Uterus (tissue), 4 donors: Measurements from ENCODE around the gene PSEN2. TPM values are rescaled to one million over a fixed set of nuclear protein-coding genes. Genes with fewer than 3 reads are reported as not detected.

Experiments
- DNase-seq, 2 donors: peaks; one replicate each; pipeline ENCODE4 v3.0.0-alpha.2; 2019 to 2020
- H3K27ac ChIP-seq, 2 donors: fragments of 200-600 bp; sonication (generic); 1 replicate in 1 of 2; 2 replicates in 1 of 2; pipeline ENCODE4 v1.5.1; 2016 to 2018
- H3K27me3 ChIP-seq, 2 donors: fragments of 200-600 bp; sonication (generic); one replicate each; pipeline ENCODE4 v1.5.1; 2018 to 2019; ENCODE audit warnings: control low read depth in 1 of 2
- H3K36me3 ChIP-seq, 2 donors: fragments of 200-600 bp; sonication (generic); one replicate each; pipeline ENCODE4 v1.5.1; 2019; ENCODE audit warnings: control low read depth in 1 of 2
- H3K4me1 ChIP-seq, 2 donors: fragments of 200-600 bp; sonication (generic); one replicate each; pipeline ENCODE4 v1.5.1; 2018 to 2019; ENCODE audit warnings: control low read depth in 1 of 2
- H3K4me3 ChIP-seq, 2 donors: fragments of 200-600 bp; sonication (generic); 1 replicate in 1 of 2; 2 replicates in 1 of 2; pipeline ENCODE4 v1.5.1; 2018 to 2019; ENCODE audit warnings: mild to moderate bottlenecking in 1 of 2
- H3K9me3 ChIP-seq, 2 donors: fragments of 200-600 bp; sonication (generic); one replicate each; pipeline ENCODE4 v1.5.1; 2019; ENCODE audit warnings: control low read depth in 1 of 2
- CTCF ChIP-seq, 4 experiments: fragments of 200-600 bp in 2 of 4; fragments of 450-650 bp in 2 of 4; sonication (generic) in 2 of 4; IDR thresholded peaks; one replicate each; pipeline ENCODE4 v1.5.1; 2016 to 2019; ENCODE audit warnings: antibody characterized with exemption in 4 of 4, mild to moderate bottlenecking in 2 of 4, moderate library complexity in 1 of 4
- POLR2A ChIP-seq, 2 donors: fragments of 450-650 bp; IDR thresholded peaks; one replicate each; pipeline ENCODE4 v1.6.1; 2016; ENCODE audit warnings: antibody characterized with exemption in 2 of 2, mild to moderate bottlenecking in 1 of 2, moderate library complexity in 1 of 2
- intact Hi-C: fragments of 100-400 bp; cut with DNase I; formaldehyde crosslinking; loops from one replicate; pipeline ENCODE4 v1.15.1; 2023; ENCODE audit warnings: low total_unique reads
- total RNA-seq, 4 donors: library from RNA; depleted of rRNA in 3 of 4; stranded (reverse); fragments of >200 nt in 3 of 4; gene quantifications; one replicate each; pipeline versions ENCODE4 v1.1.0 to v1.2.4, GENCODE V29; 2014 to 2023
- donor health status: DM: yes; HTN: yes; CAD: no.

Gene PSEN2
- total RNA-seq, 4 donors from 2014 or later: 12.8 to 80.9 (median 31.3) TPM

GRCh38 chr1:226825037-226825745 lies 45.2 kb upstream of the PSEN2 start:
- Histone ChIP-seq H3K36me3 (no peaks in the 10 kb centered on the region), H3K4me1 (peaks cover 9 to 15% of the 10 kb centered on the region in 2 donors), H3K27ac (peak overlapping the region in 1 of 2 donors; percentile 8), H3K4me3 (no peak overlapping the region), H3K9me3 (no peaks in the 10 kb centered on the region), H3K27me3 (no peaks in the 10 kb centered on the region)
- TF ChIP-seq POLR2A (IDR thresholded peaks at IDR 0.05) (no peak), CTCF (IDR thresholded peaks at IDR 0.05) (no peak)
- DNase-seq: peak in 1 of 2 donors; percentile 15
- intact Hi-C loops: no loop called here

GRCh38 chr1:226825746-226826100 lies 44.7 kb upstream of the PSEN2 start:
- peak overlapping the region in 1 of 2 donors; percentile 33 for H3K27ac ChIP-seq
- H3K9me3 ChIP-seq: no peaks in the 10 kb centered on the region
- H3K4me1 ChIP-seq: peaks cover 9 to 15% of the 10 kb centered on the region in 2 donors
- peak in 1 of 2 donors; percentile 21 for DNase-seq
- H3K4me3 ChIP-seq: no peak overlapping the region
- intact Hi-C loops: no loop called here
- H3K27me3 ChIP-seq: no peaks in the 10 kb centered on the region
- no peaks in the 10 kb centered on the region for H3K36me3 ChIP-seq
- TF ChIP-seq POLR2A (IDR thresholded peaks at IDR 0.05): no peak
- TF ChIP-seq CTCF (IDR thresholded peaks at IDR 0.05): no peak

GRCh38 chr1:226826479-226827261 lies 43.7 kb upstream of the PSEN2 start:
- TF ChIP-seq CTCF (IDR thresholded peaks at IDR 0.05) (no peak), POLR2A (IDR thresholded peaks at IDR 0.05) (no peak)
- Histone ChIP-seq H3K27me3 (no peaks in the 10 kb centered on the region), H3K9me3 (no peaks in the 10 kb centered on the region), H3K4me1 (peaks cover 7 to 13% of the 10 kb centered on the region in 2 donors), H3K36me3 (no peaks in the 10 kb centered on the region), H3K4me3 (no peak overlapping the region), H3K27ac (peak overlapping the region; percentile 89 to 96)
- intact Hi-C loops: no loop called here
- DNase-seq: no peak

- no peaks in the 10 kb centered on the region for H3K36me3 ChIP-seq
- peak overlapping the region in 1 of 2 donors; percentile 0 for H3K4me3 ChIP-seq
- H3K27ac ChIP-seq: peak overlapping the region; percentile 89 to 96
- H3K4me1 ChIP-seq: peaks cover 0 to 6% of the 10 kb centered on the region in 2 donors
- no peaks in the 10 kb centered on the region for H3K27me3 ChIP-seq
- no peaks in the 10 kb centered on the region for H3K9me3 ChIP-seq
- peak; percentile 82 to 86 for DNase-seq
- TF ChIP-seq POLR2A (IDR thresholded peaks at IDR 0.05) (no peak), CTCF (IDR thresholded peaks at IDR 0.05) (no peak)
- intact Hi-C loops: no loop called here
These were observed 43.0 kb upstream of the PSEN2 start for GRCh38 chr1:226827458-226827857.

GRCh38 chr1:226827968-226828513 lies 42.4 kb upstream of the PSEN2 start:
- Histone ChIP-seq H3K36me3 (no peaks in the 10 kb centered on the region), H3K4me3 (peak overlapping the region; percentile 0 to 13), H3K9me3 (no peaks in the 10 kb centered on the region), H3K4me1 (peaks cover 0 to 6% of the 10 kb centered on the region in 2 donors), H3K27me3 (no peaks in the 10 kb centered on the region), H3K27ac (peak overlapping the region; percentile 89 to 96)
- intact Hi-C loops: loop anchor here (2.0 kb wide), 1 partner anchor 195 kb away; no protein-coding TSS in a partner anchor
- TF ChIP-seq POLR2A (IDR thresholded peaks at IDR 0.05) (peak in 1 of 2 donors; percentile 4), CTCF (IDR thresholded peaks at IDR 0.05) (peak; percentile 95 to 98 (median 96))
- peak; percentile 97 for DNase-seq
